Parathyroid adenoma (tissue), 2 donors: ENCODE measurements around the gene QPCTL.
"Not testable (repeated sequence)": the region's sequence is repeated elsewhere in the genome, so short reads cannot be mapped to it uniquely, and the experiment has no call there.

Experiments used
- H2AFZ ChIP-seq: fragments of 300-600 bp; sonication (generic); one replicate; pipeline ENCODE4 v1.7.0; 2017; ENCODE audit warnings: antibody characterized with exemption, mild to moderate bottlenecking
- H3K27ac ChIP-seq: fragments of 300-600 bp; sonication (generic); one replicate; pipeline ENCODE4 v1.7.0; 2017
- H3K27me3 ChIP-seq: fragments of 300-600 bp; sonication (generic); one replicate; pipeline ENCODE4 v1.7.0; 2017; ENCODE audit warnings: low read length; ENCODE audit not compliant: control insufficient read depth, insufficient read depth
- H3K36me3 ChIP-seq: fragments of 300-600 bp; sonication (generic); one replicate; pipeline ENCODE4 v1.7.0; 2017; ENCODE audit warnings: low read length; ENCODE audit not compliant: control insufficient read depth, insufficient read depth
- H3K4me1 ChIP-seq: fragments of 300-600 bp; sonication (generic); one replicate; pipeline ENCODE4 v1.7.0; 2017; ENCODE audit warnings: control low read depth
- H3K4me2 ChIP-seq: fragments of 300-600 bp; sonication (generic); one replicate; pipeline ENCODE4 v1.7.0; 2017; ENCODE audit warnings: low read length
- H3K4me3 ChIP-seq: fragments of 300-600 bp; sonication (generic); one replicate; pipeline ENCODE4 v1.7.0; 2017; ENCODE audit warnings: low read depth, low read length
- H3K79me2 ChIP-seq: fragments of 300-600 bp; sonication (generic); one replicate; pipeline ENCODE4 v1.7.0; 2017; ENCODE audit warnings: control low read depth
- H3K9ac ChIP-seq: fragments of 300-600 bp; sonication (generic); one replicate; pipeline ENCODE4 v1.7.0; 2017; ENCODE audit warnings: mild to moderate bottlenecking
- H3K9me3 ChIP-seq: fragments of 300-600 bp; sonication (generic); one replicate; pipeline ENCODE4 v1.7.0; 2017; ENCODE audit warnings: low read length; ENCODE audit not compliant: control insufficient read depth
- CTCF ChIP-seq: fragments of 300-600 bp; sonication (generic); IDR thresholded peaks from one replicate; pipeline ENCODE4 v1.7.0; 2017; ENCODE audit warnings: antibody characterized with exemption, mild to moderate bottlenecking
- donor health status: primary hyperparathyroidism.

Gene QPCTL

GRCh38 chr19:45682908-45683307, 9.6 kb upstream of the QPCTL start:
- no peak overlapping the region for H2AFZ ChIP-seq
- H3K4me3 ChIP-seq: no peak overlapping the region
- H3K9ac ChIP-seq: no peak overlapping the region
- H3K4me2 ChIP-seq: no peak overlapping the region
- no peaks in the 10 kb centered on the region for H3K27me3 ChIP-seq
- H3K36me3 ChIP-seq: no peaks in the 10 kb centered on the region
- H3K9me3 ChIP-seq: no peaks in the 10 kb centered on the region
- H3K79me2 ChIP-seq: no peaks in the 10 kb centered on the region
- H3K4me1 ChIP-seq: no peaks in the 10 kb centered on the region
- TF ChIP-seq CTCF: no peak
- H3K27ac ChIP-seq: no peak overlapping the region

- not testable (repeated sequence) for H3K4me2 ChIP-seq
Measured at GRCh38 chr19:45685045-45685444, 7.4 kb upstream of the QPCTL start.

GRCh38 chr19:45687599-45687998, 4.9 kb upstream of the QPCTL start:
- Histone ChIP-seq H3K4me1 (no peaks in the 10 kb centered on the region), H3K36me3 (no peaks in the 10 kb centered on the region), H3K9ac (no peak overlapping the region), H3K27ac (no peak overlapping the region), H3K9me3 (no peaks in the 10 kb centered on the region), H3K79me2 (no peaks in the 10 kb centered on the region), H3K4me3 (no peak overlapping the region), H3K27me3 (no peaks in the 10 kb centered on the region), H2AFZ (no peak overlapping the region), H3K4me2 (no peak overlapping the region)
- TF ChIP-seq CTCF: no peak

More at GRCh38 chr19:45685045-45685444, 7.4 kb upstream of the QPCTL start:
- not testable (repeated sequence) for H3K4me3 ChIP-seq, H3K79me2 ChIP-seq, H3K9me3 ChIP-seq, H3K9ac ChIP-seq, H3K27ac ChIP-seq, H3K4me1 ChIP-seq, H3K36me3 ChIP-seq, H2AFZ ChIP-seq, H3K27me3 ChIP-seq

DNA sequence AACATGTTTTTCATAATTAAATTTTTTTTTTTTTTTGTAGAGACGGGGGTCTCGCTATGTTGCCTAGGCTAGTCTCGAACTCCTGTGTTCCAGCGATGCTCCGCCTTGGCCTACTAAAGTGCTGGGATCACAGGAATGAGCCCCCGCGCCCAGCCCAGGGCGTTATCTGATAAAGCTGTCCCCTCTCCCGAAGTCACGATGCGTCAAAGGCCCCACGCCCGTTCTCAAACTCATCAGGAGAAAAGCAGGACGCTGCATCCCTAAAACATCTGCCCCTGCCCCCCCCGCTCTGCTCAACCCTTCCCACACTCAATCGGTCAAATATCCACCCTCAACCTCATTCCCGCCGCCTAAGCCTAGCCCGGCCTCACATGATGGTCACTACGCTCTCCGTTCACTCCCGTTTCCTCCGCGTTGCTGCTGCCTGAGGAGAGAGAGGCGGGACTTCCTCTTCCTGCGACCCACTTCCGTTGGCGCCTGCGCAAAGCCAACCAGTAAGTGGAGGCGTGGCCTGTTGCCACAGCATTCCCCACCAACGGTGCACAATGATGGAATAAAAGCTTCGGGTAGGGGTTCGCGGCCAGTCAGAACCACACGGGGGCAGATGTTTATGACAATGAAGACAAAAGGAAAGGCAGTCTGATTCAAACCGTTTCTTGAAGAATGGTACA, 815 bp upstream of the QPCTL start, which contains the start of gene SNRPD2:
Gene SNRPD2, minus strand, starts transcription at position 438 of the 671 bp plus-strand sequence. Its CDS starts 65 bp downstream, at position 373.
- H3K4me1 ChIP-seq: no peaks in the 10 kb centered on the region
- no peak for TF ChIP-seq CTCF
- H3K4me2 ChIP-seq: peak within 1 kb of the TSS; percentile 79
- no peaks in the 10 kb centered on the region for H3K36me3 ChIP-seq
- no peaks in the 10 kb centered on the region for H3K79me2 ChIP-seq
- peak within 1 kb of the TSS; percentile 78 for H3K9ac ChIP-seq
- peak within 1 kb of the TSS; percentile 74 for H3K4me3 ChIP-seq
- H3K27me3 ChIP-seq: no peaks in the 10 kb centered on the region
- peak within 1 kb of the TSS; percentile 86 for H3K27ac ChIP-seq
- no peaks in the 10 kb centered on the region for H3K9me3 ChIP-seq
- peak within 1 kb of the TSS; percentile 96 for H2AFZ ChIP-seq

DNA sequence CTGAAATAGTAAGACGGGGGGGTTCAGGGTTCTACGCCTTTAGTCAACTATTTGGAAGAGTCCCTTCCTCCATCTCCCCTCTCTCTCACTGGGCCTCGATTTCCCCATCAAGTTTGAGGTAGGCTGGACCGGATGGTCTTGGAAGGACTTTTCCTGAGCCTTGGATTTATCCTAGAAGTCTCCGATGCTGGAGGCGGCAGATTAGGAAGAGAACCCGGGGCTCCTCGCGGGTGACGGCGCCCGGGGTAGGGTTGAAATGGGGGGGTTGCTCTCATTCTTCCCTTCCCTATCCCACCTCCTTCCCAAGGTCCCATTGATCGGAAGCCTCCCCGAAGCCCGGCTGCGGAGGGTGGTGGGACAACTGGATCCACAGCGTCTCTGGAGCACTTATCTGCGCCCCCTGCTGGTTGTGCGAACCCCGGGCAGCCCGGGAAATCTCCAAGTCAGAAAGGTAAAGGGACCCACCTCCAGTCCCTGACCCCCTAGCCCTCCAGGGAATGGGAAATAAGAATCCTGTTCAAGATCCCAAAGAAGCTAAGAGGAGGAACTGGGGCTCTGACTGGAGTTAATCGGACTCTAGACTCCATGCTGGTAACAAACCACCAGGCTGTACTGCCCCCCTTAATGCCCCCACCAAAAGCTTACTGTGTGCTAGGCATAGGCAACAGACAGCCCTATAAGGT, 781 bp downstream of the QPCTL start:
- H3K4me1 ChIP-seq: no peaks in the 10 kb centered on the region
- H2AFZ ChIP-seq: peak overlapping the region; percentile 96
- H3K36me3 ChIP-seq: no peaks in the 10 kb centered on the region
- no peaks in the 10 kb centered on the region for H3K9me3 ChIP-seq
- peak; percentile 92 for TF ChIP-seq CTCF
- peak overlapping the region; percentile 74 for H3K4me3 ChIP-seq
- H3K4me2 ChIP-seq: peak overlapping the region; percentile 79
- H3K27me3 ChIP-seq: no peaks in the 10 kb centered on the region
- H3K27ac ChIP-seq: peak overlapping the region; percentile 86
- no peaks in the 10 kb centered on the region for H3K79me2 ChIP-seq
- peak overlapping the region; percentile 78 for H3K9ac ChIP-seq
